Calu3 (cell line): ENCODE results near the gene GTF2F2. TPM values are rescaled to one million over a fixed set of nuclear protein-coding genes. Genes with fewer than 3 reads are reported as not detected.

Experiments
- BruUV-seq: library from RNA; stranded (reverse); fragments of 400-500 nt; replicated peaks from 2 replicates; lab custom pipeline; 2021; lab: Mats Ljungman, UMichigan
- CTCF ChIA-PET: fragments of 300-600 bp; sonication (Branson Sonifier 250); formaldehyde crosslinking; loops from one replicate; lab custom pipeline; 2022; ENCODE audit warnings: antibody characterized with exemption; lab: Charles Lee
- DNase-seq: peaks from one replicate; pipeline ENCODE4 v3.0.0; 2022
- H3K27ac Mint-ChIP-seq: one replicate; pipeline ENCODE4 v1.8.0; 2022; ENCODE audit warnings: mixed read lengths; ENCODE audit not compliant: unreplicated experiment
- H3K27me3 Mint-ChIP-seq: one replicate; pipeline ENCODE4 v1.8.0; 2022; ENCODE audit warnings: mixed read lengths; ENCODE audit not compliant: unreplicated experiment
- H3K36me3 Mint-ChIP-seq: one replicate; pipeline ENCODE4 v1.8.0; 2022; ENCODE audit warnings: mild to moderate bottlenecking, moderate library complexity, mixed read lengths; ENCODE audit not compliant: insufficient read depth, unreplicated experiment
- H3K4me1 Mint-ChIP-seq: one replicate; pipeline ENCODE4 v1.8.0; 2022; ENCODE audit warnings: mild to moderate bottlenecking, low read depth, mixed read lengths; ENCODE audit not compliant: unreplicated experiment
- H3K4me3 Mint-ChIP-seq: one replicate; pipeline ENCODE4 v1.8.0; 2022; ENCODE audit warnings: mild to moderate bottlenecking, low read depth, moderate library complexity, mixed read lengths; ENCODE audit not compliant: unreplicated experiment
- H3K9me3 Mint-ChIP-seq: one replicate; pipeline ENCODE4 v1.8.0; 2022; ENCODE audit warnings: low read depth, mixed read lengths; ENCODE audit not compliant: unreplicated experiment
- intact Hi-C: fragments of 100-400 bp; cut with micrococcal nuclease; formaldehyde crosslinking; loops from one replicate; pipeline ENCODE4 v1.10.0; 2022; ENCODE audit not compliant: unreplicated experiment
- total RNA-seq: library from RNA; stranded (reverse); gene quantifications from 2 replicates; pipeline ENCODE4 v1.2.3, GENCODE V29; 2022
- TF ChIP-seq, protein P1 (sequence below): fragments of 200-600 bp; IDR thresholded peaks from one replicate; pipeline ENCODE4 v1.8.0; 2022; ENCODE audit warnings: antibody characterized with exemption; ENCODE audit not compliant: unreplicated experiment

GTF2F2 gene
- total RNA-seq, 1 experiment from 2014 or later: 23.9 TPM

DNA sequence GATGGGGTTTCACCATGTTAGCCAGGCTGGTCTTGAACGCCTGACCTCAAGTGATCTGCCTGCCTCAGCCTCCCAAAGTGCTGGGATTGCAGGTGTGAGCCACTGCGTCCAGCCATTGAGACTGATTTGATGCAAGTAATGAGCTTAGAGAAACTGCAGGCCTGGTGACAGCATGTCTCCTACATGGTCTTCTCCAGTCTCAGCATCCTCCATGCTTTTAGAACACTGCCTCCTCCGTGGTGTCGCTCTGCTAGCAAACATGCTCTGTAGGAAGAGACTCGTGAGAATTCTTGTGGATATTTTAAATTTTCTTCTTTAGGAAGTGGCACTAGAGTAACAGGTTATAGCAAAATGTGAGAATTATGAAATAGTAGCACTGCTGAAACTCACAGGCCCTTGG lies 183.6 kb downstream of the GTF2F2 start:
- Mint-ChIP-seq H3K27me3 (no peaks in the 10 kb centered on the region), H3K4me3 (no peak overlapping the region), H3K27ac (no peak overlapping the region), H3K4me1 (no peaks in the 10 kb centered on the region), H3K9me3 (no peaks in the 10 kb centered on the region), H3K36me3 (no peaks in the 10 kb centered on the region)
- BruUV-seq: no TSS peak
- CTCF ChIA-PET: interaction anchor here (0.7 kb wide), 1 partner anchor 202 kb away, joined by 3 read pairs; no protein-coding TSS in a partner anchor
- DNase-seq: no peak
- intact Hi-C loops: no loop called here
- TF ChIP-seq, protein P1, sequence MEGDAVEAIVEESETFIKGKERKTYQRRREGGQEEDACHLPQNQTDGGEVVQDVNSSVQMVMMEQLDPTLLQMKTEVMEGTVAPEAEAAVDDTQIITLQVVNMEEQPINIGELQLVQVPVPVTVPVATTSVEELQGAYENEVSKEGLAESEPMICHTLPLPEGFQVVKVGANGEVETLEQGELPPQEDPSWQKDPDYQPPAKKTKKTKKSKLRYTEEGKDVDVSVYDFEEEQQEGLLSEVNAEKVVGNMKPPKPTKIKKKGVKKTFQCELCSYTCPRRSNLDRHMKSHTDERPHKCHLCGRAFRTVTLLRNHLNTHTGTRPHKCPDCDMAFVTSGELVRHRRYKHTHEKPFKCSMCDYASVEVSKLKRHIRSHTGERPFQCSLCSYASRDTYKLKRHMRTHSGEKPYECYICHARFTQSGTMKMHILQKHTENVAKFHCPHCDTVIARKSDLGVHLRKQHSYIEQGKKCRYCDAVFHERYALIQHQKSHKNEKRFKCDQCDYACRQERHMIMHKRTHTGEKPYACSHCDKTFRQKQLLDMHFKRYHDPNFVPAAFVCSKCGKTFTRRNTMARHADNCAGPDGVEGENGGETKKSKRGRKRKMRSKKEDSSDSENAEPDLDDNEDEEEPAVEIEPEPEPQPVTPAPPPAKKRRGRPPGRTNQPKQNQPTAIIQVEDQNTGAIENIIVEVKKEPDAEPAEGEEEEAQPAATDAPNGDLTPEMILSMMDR: no peak

DNA sequence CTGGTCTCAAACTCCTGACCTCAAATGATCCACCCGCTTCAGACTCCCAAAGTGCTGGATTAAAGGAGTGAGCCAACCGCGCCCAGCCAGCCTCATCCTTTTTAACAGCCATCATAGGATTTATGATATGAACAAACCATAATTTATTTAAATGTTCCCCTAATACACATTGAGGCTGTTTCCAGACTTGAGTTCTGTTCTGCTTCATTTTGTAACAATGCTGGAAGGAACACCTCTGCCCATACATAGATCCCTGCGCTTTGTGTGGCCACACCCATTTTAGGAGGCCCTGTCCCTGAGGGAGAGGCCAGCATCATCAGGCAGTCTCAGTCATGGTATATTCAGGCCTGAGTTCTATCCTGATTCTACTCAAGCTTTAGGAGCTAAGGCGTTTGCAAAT lies 184.8 kb downstream of the GTF2F2 start:
- no peak for DNase-seq
- TF ChIP-seq, protein P1: no peak
- CTCF ChIA-PET: no interaction called here
- no peaks in the 10 kb centered on the region for H3K27me3 Mint-ChIP-seq
- intact Hi-C loops: loop anchor here (5.0 kb wide), 1 partner anchor 333 kb away; no protein-coding TSS in a partner anchor
- no peak overlapping the region for H3K27ac Mint-ChIP-seq
- H3K4me3 Mint-ChIP-seq: no peak overlapping the region
- no TSS peak for BruUV-seq
- no peaks in the 10 kb centered on the region for H3K9me3 Mint-ChIP-seq
- H3K4me1 Mint-ChIP-seq: no peaks in the 10 kb centered on the region
- H3K36me3 Mint-ChIP-seq: no peaks in the 10 kb centered on the region

DNA sequence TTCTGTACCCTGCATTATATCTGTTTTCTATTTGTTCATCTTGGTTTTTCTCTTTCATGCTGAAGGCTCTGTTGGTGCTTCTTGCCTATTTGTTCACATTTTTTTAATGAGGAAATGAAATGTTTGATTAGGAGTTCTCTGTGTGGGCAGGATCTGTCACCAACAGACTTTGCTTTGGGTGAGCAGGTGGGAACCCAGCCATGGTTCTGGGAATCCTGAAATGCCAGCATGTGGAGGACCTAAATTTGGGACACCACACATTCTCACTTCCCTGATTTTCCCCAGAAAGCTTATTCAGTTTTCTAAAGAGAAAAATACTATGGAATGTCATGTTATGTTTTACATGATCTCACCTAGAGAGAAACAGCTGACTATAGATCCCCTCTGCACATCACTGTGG lies 186.7 kb downstream of the GTF2F2 start:
- TF ChIP-seq, protein P1: no peak
- BruUV-seq: no TSS peak
- Mint-ChIP-seq H3K27me3 (no peaks in the 10 kb centered on the region), H3K4me3 (no peak overlapping the region), H3K4me1 (peaks cover 9% of the 10 kb centered on the region), H3K36me3 (peaks cover 5% of the 10 kb centered on the region), H3K9me3 (no peaks in the 10 kb centered on the region), H3K27ac (no peak overlapping the region)
- no peak for DNase-seq
- intact Hi-C loops: loop anchor here (5.0 kb wide), 1 partner anchor 335 kb away; no protein-coding TSS in a partner anchor
- CTCF ChIA-PET: no interaction called here

DNA sequence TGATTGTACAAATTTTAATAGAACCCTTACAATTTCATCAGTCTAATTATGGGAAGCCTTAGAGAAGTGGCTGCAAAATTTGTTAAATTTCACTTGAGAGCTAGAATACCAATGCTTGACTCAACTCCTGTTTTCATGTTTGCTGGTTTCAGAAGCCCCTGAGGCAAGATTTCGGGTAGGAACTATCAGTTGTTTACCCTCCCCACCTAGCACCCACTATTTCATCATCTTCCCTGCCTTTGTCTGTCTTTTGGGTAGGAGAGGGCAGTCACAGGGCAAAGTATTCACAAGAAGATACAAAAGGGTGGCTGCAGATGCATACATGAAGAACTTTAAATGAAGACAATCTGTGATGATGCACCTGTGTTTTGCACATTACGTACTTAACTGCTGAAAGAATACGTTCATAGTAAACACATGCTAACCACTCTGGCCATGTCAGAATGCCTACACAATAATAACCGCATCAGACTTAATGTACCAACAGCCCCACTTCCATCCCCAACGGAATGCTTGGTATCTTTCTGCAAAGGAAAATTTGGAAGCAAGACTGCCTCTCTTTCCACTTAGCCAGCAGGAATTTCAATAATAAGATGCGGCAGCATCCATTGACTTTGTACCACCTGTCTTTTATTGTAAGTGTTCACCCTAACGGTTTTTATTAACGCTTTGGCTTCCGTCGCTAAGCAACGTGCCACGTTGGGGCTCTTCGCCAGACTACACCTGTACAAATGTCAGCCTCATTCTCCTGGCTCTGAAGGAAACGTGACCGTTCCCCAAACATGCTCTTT lies 190.2 kb downstream of the GTF2F2 start:
- Mint-ChIP-seq H3K27me3 (no peaks in the 10 kb centered on the region), H3K36me3 (peaks cover 5% of the 10 kb centered on the region), H3K4me3 (peak overlapping the region; percentile 68), H3K9me3 (no peaks in the 10 kb centered on the region), H3K27ac (no peak overlapping the region), H3K4me1 (peaks cover 10% of the 10 kb centered on the region)
- no peak for DNase-seq
- CTCF ChIA-PET: interaction anchor here (0.6 kb wide), 1 partner anchor 520 kb away, joined by 4 read pairs; no protein-coding TSS in a partner anchor
- BruUV-seq: no TSS peak
- TF ChIP-seq, protein P1: no peak
- intact Hi-C loops: no loop called here
